HFFc6 (cell line): ENCODE data around the gene MAST4. TPM values are rescaled to one million over a fixed set of nuclear protein-coding genes. Genes with fewer than 3 reads are reported as not detected.

Source experiments
- DNase-seq: peaks from one replicate; pipeline ENCODE4 v3.0.0-alpha.2; 2018
- H3K27ac Mint-ChIP-seq: 2 replicates; pipeline ENCODE4 v1.8.0; 2020; ENCODE audit warnings: mild to moderate bottlenecking, mixed read lengths
- H3K27me3 Mint-ChIP-seq: 2 replicates; pipeline ENCODE4 v1.8.0; 2021; ENCODE audit warnings: mild to moderate bottlenecking, moderate library complexity, mixed read lengths; ENCODE audit not compliant: insufficient read depth
- H3K36me3 Mint-ChIP-seq: 2 replicates; pipeline ENCODE4 v1.8.0; 2021; ENCODE audit warnings: low read depth, mixed read lengths
- H3K4me1 Mint-ChIP-seq: 2 replicates; pipeline ENCODE4 v1.8.0; 2020; ENCODE audit warnings: low read depth, mixed read lengths
- H3K4me3 Mint-ChIP-seq: 2 replicates; pipeline ENCODE4 v1.8.0; 2020; ENCODE audit warnings: mild to moderate bottlenecking, moderate library complexity, mixed read lengths
- H3K9me3 Mint-ChIP-seq: 2 replicates; pipeline ENCODE4 v1.8.0; 2020; ENCODE audit warnings: mild to moderate bottlenecking, mixed read lengths
- CTCF ChIP-seq: fragments of 200-600 bp; sonication (generic); IDR thresholded peaks from 2 replicates; pipeline ENCODE4 v1.5.0; 2021; ENCODE audit warnings: antibody characterized with exemption, mild to moderate bottlenecking
- total RNA-seq, 6 experiments: library from RNA; stranded (reverse); fragmentation: NEBNext Ultra II Directional; extraction: Animal tissue kit (Norgen Biotek cat#: 25700); gene quantifications; 2 replicates in 1 of 6; 3 replicates in 5 of 6; pipeline ENCODE4 v1.2.3, GENCODE V29; 2021

Gene MAST4
- total RNA-seq, 6 experiments from 2014 or later, result 3.0 to 5.6 (median 3.9) TPM

- DNase-seq, result no peak
- H3K27me3 Mint-ChIP-seq, result peaks cover 20% of the 10 kb centered on the region
- H3K4me1 Mint-ChIP-seq, result peaks cover 23% of the 10 kb centered on the region
- H3K9me3 Mint-ChIP-seq, result no peaks in the 10 kb centered on the region
- no peak overlapping the region for H3K27ac Mint-ChIP-seq
- peak overlapping the region; percentile 84 for H3K4me3 Mint-ChIP-seq
- H3K36me3 Mint-ChIP-seq, result no peaks in the 10 kb centered on the region
- no peak for TF ChIP-seq CTCF
These were observed 233.1 kb downstream of the MAST4 start for GRCh38 chr5:66829358-66829674.

- no peak for DNase-seq
- no peaks in the 10 kb centered on the region for H3K9me3 Mint-ChIP-seq
- no peaks in the 10 kb centered on the region for H3K36me3 Mint-ChIP-seq
- H3K27me3 Mint-ChIP-seq, result peaks cover 20% of the 10 kb centered on the region
- H3K4me3 Mint-ChIP-seq, result no peak overlapping the region
- peaks cover 23% of the 10 kb centered on the region for H3K4me1 Mint-ChIP-seq
- no peak for TF ChIP-seq CTCF
- no peak overlapping the region for H3K27ac Mint-ChIP-seq
These were observed 233.6 kb downstream of the MAST4 start for GRCh38 chr5:66829826-66830225.

- no peak for DNase-seq
- peak; percentile 55 for TF ChIP-seq CTCF
These were observed 234.4 kb downstream of the MAST4 start for GRCh38 chr5:66830636-66831035.

GRCh38 chr5:66839636-66840185, 243.5 kb downstream of the MAST4 start:
- no peak for DNase-seq
- H3K4me1 Mint-ChIP-seq, result no peaks in the 10 kb centered on the region
- H3K36me3 Mint-ChIP-seq, result no peaks in the 10 kb centered on the region

More at GRCh38 chr5:66830636-66831035, 234.4 kb downstream of the MAST4 start:
- Mint-ChIP-seq H3K27ac (no peak overlapping the region), H3K27me3 (peaks cover 20% of the 10 kb centered on the region), H3K4me1 (peaks cover 23% of the 10 kb centered on the region), H3K9me3 (no peaks in the 10 kb centered on the region), H3K36me3 (no peaks in the 10 kb centered on the region), H3K4me3 (no peak overlapping the region)

GRCh38 chr5:66840511-66841013, 244.4 kb downstream of the MAST4 start:
- Mint-ChIP-seq H3K4me1 (no peaks in the 10 kb centered on the region), H3K9me3 (no peaks in the 10 kb centered on the region), H3K36me3 (no peaks in the 10 kb centered on the region), H3K27me3 (peaks cover 7% of the 10 kb centered on the region; the same call in 1 of the 2 replicates), H3K27ac (no peak overlapping the region), H3K4me3 (no peak overlapping the region)
- no peak for DNase-seq
- TF ChIP-seq CTCF, result no peak

More at GRCh38 chr5:66839636-66840185, 243.5 kb downstream of the MAST4 start:
- H3K27me3 Mint-ChIP-seq, result peaks cover 7% of the 10 kb centered on the region; the same call in 1 of the 2 replicates
- H3K4me3 Mint-ChIP-seq, result no peak overlapping the region
- no peak for TF ChIP-seq CTCF
- H3K9me3 Mint-ChIP-seq, result no peaks in the 10 kb centered on the region
- no peak overlapping the region for H3K27ac Mint-ChIP-seq
